OCI-LY3 (cell line): ENCODE data around the gene HMBS.

Source experiments
- H2AFZ ChIP-seq: fragments of 200-600, 300-600 bp; shearing (Covaris generic); 2 replicates; pipeline ENCODE4 v1.6.0; 2014; ENCODE audit warnings: antibody characterized with exemption, low read depth, low read length
- H3K27ac ChIP-seq: fragments of 200-600, 300-600 bp; sonication (generic); 2 replicates; pipeline ENCODE4 v1.5.1; 2014; ENCODE audit warnings: mild to moderate bottlenecking, low read length, moderate library complexity, mixed read lengths
- H3K27me3 ChIP-seq: fragments of 200-600, 300-600 bp; sonication (generic); 2 replicates; pipeline ENCODE4 v1.6.1; 2014; ENCODE audit warnings: low read depth, low read length, mixed read lengths
- H3K36me3 ChIP-seq: fragments of 200-600, 300-600 bp; sonication (generic); replicated peaks from 2 replicates; pipeline ENCODE3; 2014; ENCODE audit warnings: low read depth, low read length, mixed read lengths
- H3K4me1 ChIP-seq: fragments of 300-600, 200-600 bp; sonication (generic); 2 replicates; pipeline ENCODE4 v1.6.1; 2014; ENCODE audit warnings: low read length, mixed read lengths
- H3K4me2 ChIP-seq: fragments of 200-600, 300-600 bp; sonication (generic); 2 replicates; pipeline ENCODE4 v1.6.1; 2014; ENCODE audit warnings: low read length, mixed read lengths
- H3K4me3 ChIP-seq: fragments of 300-600, 200-600 bp; sonication (generic); 2 replicates; pipeline ENCODE4 v1.5.1; 2014; ENCODE audit warnings: antibody characterized with exemption, mild to moderate bottlenecking, low read length, moderate library complexity
- H3K79me2 ChIP-seq: fragments of 300-600, 200-600 bp; shearing (Covaris generic); 2 replicates; pipeline ENCODE4 v1.6.1; 2014; ENCODE audit warnings: mild to moderate bottlenecking, low read length, mixed read lengths
- H3K9ac ChIP-seq: fragments of 300-600, 200-600 bp; shearing (Covaris generic); 2 replicates; pipeline ENCODE4 v1.6.0; 2014; ENCODE audit warnings: mild to moderate bottlenecking, low read length, moderate library complexity
- H3K9me3 ChIP-seq: fragments of 200-600, 300-600 bp; shearing (Covaris generic); 2 replicates; pipeline ENCODE4 v1.6.1; 2014; ENCODE audit warnings: low read length, mixed read lengths; ENCODE audit not compliant: insufficient read depth
- H4K20me1 ChIP-seq: fragments of 200-600, 300-600 bp; sonication (generic); 2 replicates; pipeline ENCODE4 v1.6.1; 2016; ENCODE audit warnings: low read length, mixed read lengths; ENCODE audit not compliant: insufficient read depth
- CTCF ChIP-seq: fragments of 200-600, 300-600 bp; sonication (generic); IDR thresholded peaks from 2 replicates; pipeline ENCODE4 v1.5.1; 2014; ENCODE audit warnings: antibody characterized with exemption, low read length, low read depth
- EZH2phosphoT487 ChIP-seq: fragments of 200-600 bp; shearing (Covaris generic); IDR thresholded peaks from 2 replicates; pipeline ENCODE4 v1.6.1; 2018; ENCODE audit warnings: antibody characterized with exemption, mixed run types, low read depth

The HMBS gene

DNA sequence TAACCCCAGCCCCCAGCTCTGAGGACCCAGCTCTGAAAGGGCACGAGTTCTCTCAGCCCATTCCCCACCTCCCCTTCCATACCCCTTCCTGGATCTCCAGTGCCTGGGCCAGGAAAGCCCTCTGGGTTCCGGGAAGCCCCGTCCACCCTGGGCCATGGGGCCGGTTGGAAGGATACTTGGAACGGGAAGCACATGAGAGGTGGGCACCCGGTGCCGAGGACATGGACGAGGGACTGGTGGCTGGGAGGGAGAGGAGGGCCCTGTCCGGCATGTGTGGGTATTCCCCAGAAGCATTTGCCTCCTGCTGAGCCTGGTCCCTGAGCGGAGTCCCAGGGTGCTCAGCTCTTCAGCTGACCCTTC lies 31.5 kb downstream of the HMBS start:
- Histone ChIP-seq H4K20me1 (no peaks in the 10 kb centered on the region), H3K4me1 (peaks cover 8% of the 10 kb centered on the region), H3K79me2 (no peaks in the 10 kb centered on the region), H3K27ac (no peak overlapping the region), H3K36me3 (peaks cover 12% of the 10 kb centered on the region), H3K27me3 (no peaks in the 10 kb centered on the region), H3K4me3 (no peak overlapping the region), H3K9me3 (no peaks in the 10 kb centered on the region), H2AFZ (no peak overlapping the region), H3K4me2 (no peak overlapping the region), H3K9ac (no peak overlapping the region)
- TF ChIP-seq CTCF (no peak), EZH2phosphoT487 (no peak)

GRCh38 chr11:119116601-119117000 lies 31.9 kb downstream of the HMBS start:
- H3K4me1 ChIP-seq = peaks cover 8% of the 10 kb centered on the region
- no peak overlapping the region for H3K4me3 ChIP-seq
- TF ChIP-seq EZH2phosphoT487 = no peak
- TF ChIP-seq CTCF = no peak
- H3K36me3 ChIP-seq = peaks cover 12% of the 10 kb centered on the region
- H3K79me2 ChIP-seq = peaks cover 1% of the 10 kb centered on the region; the same call in 1 of the 2 replicates
- H4K20me1 ChIP-seq = no peaks in the 10 kb centered on the region
- no peak overlapping the region for H3K27ac ChIP-seq
- H3K9ac ChIP-seq = no peak overlapping the region
- H3K27me3 ChIP-seq = no peaks in the 10 kb centered on the region
- H3K9me3 ChIP-seq = no peaks in the 10 kb centered on the region
- H3K4me2 ChIP-seq = no peak overlapping the region
- H2AFZ ChIP-seq = no peak overlapping the region

- Histone ChIP-seq H3K79me2 (peaks cover 7% of the 10 kb centered on the region), H4K20me1 (peaks cover 2% of the 10 kb centered on the region; the same call in 1 of the 2 replicates), H3K4me1 (peaks cover 9% of the 10 kb centered on the region), H2AFZ (no peak overlapping the region), H3K9me3 (no peaks in the 10 kb centered on the region), H3K27ac (no peak overlapping the region), H3K4me2 (no peak overlapping the region), H3K36me3 (peaks cover 9% of the 10 kb centered on the region), H3K27me3 (no peaks in the 10 kb centered on the region), H3K9ac (no peak overlapping the region), H3K4me3 (no peak overlapping the region)
- no peak for TF ChIP-seq EZH2phosphoT487
- no peak for TF ChIP-seq CTCF
Observed at GRCh38 chr11:119117004-119117706, 32.5 kb downstream of the HMBS start.

GRCh38 chr11:119118227-119118626 lies 33.5 kb downstream of the HMBS start:
- Histone ChIP-seq H3K4me2 (no peak overlapping the region), H3K4me1 (peaks cover 15% of the 10 kb centered on the region), H3K4me3 (no peak overlapping the region), H3K36me3 (peaks cover 9% of the 10 kb centered on the region), H3K9ac (no peak overlapping the region), H3K79me2 (peaks cover 14% of the 10 kb centered on the region), H2AFZ (no peak overlapping the region), H3K27me3 (no peaks in the 10 kb centered on the region), H3K9me3 (no peaks in the 10 kb centered on the region), H4K20me1 (peaks cover 7% of the 10 kb centered on the region; the same call in 1 of the 2 replicates), H3K27ac (no peak overlapping the region)
- TF ChIP-seq CTCF = no peak
- no peak for TF ChIP-seq EZH2phosphoT487
